HG03469 (cell line): ENCODE measurements around the gene ACSM3.
"Not testable (repeated sequence)": the region's sequence is repeated elsewhere in the genome, so short reads cannot be mapped to it uniquely, and the experiment has no call there.

Source experiments
- ATAC-seq: cut with Tn5 transposase; IDR thresholded peaks from one replicate; pipeline ENCODE4 v1.9.1; 2021; ENCODE audit warnings: mild to moderate bottlenecking, moderate library complexity, moderate number of reproducible peaks; ENCODE audit not compliant: unreplicated experiment

The ACSM3 gene, protein sequence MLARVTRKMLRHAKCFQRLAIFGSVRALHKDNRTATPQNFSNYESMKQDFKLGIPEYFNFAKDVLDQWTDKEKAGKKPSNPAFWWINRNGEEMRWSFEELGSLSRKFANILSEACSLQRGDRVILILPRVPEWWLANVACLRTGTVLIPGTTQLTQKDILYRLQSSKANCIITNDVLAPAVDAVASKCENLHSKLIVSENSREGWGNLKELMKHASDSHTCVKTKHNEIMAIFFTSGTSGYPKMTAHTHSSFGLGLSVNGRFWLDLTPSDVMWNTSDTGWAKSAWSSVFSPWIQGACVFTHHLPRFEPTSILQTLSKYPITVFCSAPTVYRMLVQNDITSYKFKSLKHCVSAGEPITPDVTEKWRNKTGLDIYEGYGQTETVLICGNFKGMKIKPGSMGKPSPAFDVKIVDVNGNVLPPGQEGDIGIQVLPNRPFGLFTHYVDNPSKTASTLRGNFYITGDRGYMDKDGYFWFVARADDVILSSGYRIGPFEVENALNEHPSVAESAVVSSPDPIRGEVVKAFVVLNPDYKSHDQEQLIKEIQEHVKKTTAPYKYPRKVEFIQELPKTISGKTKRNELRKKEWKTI

DNA sequence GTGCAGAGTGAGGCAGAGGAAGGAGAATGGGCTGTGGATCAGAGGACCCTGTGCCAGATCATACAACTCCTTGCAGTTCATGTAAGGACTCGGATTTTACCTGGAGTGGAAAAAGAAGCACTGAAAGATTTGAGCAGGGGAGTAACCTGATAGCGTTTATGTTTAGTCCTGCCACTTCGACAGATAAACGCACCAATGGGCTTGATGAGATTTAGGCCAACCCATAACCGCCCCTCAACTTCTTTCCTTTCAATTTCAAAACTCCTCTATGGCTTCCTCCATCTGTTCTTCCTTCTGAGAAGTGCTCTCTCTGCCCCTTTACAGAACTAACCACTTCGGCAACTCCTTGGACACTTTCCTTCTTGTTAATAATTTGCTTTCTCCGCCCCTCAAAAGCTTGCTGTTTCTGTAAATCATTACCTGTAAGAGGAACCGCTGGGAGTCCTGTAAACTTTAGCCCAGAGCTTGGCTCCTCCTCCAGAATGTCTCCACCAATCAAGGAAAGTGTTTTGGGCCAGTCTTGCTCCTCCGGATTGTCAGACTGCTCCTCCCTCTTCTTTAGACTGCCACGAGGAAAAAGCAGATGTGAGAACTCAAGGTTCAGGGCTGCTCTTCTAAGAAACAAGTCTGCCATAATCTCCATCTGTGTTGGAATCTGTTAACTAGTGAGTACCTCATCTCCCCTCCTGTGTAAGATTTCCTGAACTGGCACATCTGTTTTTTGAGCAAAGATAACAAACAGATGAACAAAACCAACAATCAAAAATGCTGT lies at the start of gene ACSM3:
Gene ACSM3, plus strand, starts transcription at position 554 of the 772 bp plus-strand sequence. CDS start 6,021 bp downstream, outside the sequence.
- peak; percentile 96 for ATAC-seq

DNA sequence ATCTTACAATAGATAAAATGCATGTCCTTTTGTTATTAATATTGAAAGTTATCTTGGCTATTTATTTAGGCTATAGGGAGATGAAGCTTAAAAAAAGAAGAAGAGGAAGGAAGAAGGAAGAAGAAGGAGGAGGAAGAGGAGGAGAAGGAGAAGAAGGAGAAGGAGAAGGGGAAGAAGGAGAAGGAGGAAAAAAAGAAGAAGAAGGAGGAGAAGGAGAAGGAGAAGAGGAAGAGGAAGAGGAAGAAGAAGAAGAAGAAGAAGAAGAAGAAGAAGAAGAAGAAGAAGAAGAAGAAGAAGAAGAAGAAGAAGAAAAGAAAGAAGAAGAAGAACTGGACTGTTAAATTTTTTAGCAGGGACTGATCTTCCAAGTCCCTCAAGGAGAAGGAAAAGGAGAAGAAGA lies 46.1 kb upstream of the ACSM3 start:
- not testable (repeated sequence) for ATAC-seq

- no peak for ATAC-seq
Observed at GRCh38 chr16:20720251-20720650, 43.6 kb upstream of the ACSM3 start.

- no peak for ATAC-seq
Observed at GRCh38 chr16:20726661-20727060, 37.2 kb upstream of the ACSM3 start.

DNA sequence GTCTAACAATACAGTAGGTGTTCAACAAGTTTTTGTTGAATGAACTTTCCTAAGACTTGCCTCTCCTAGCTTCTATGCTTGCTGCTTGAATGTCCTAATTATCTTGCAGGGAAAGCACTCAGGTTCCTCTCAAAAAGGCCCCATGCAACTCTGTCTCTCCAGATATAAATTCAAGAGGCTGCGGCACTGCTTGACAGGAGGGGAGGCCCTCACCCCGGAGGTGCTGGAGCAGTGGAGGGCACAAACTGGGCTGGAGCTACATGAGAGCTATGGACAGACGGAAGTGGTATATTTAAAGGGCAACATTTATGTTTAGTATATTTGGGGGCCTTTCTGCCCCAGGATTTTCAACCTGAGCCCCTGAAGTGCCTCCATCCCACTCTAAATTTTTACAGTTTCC lies 36.6 kb upstream of the ACSM3 start:
- ATAC-seq = no peak

- ATAC-seq = no peak
Observed at GRCh38 chr16:20729141-20729540, 34.7 kb upstream of the ACSM3 start.

GRCh38 chr16:20734056-20734455 lies 29.8 kb upstream of the ACSM3 start:
- ATAC-seq = no peak

DNA sequence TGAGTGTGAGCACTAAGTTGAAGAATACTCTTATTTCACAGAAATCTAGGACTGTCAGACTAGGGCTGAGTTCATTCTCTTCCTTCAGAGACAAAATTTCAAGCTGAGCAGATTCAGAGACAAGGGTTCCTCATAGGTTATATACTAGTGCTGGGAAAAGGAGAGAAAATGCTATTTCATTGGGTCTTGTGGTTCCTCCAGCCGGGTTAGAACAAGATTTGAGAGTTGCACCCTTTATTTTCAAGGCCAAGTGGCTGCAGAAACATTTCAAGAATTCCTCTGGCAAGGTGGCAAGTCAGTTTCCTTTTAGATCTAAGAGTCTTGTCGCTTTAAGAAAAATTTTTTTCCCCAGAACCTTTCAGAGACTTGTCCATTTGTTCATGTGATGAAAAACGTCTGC lies 29.0 kb upstream of the ACSM3 start:
- ATAC-seq = no peak

DNA sequence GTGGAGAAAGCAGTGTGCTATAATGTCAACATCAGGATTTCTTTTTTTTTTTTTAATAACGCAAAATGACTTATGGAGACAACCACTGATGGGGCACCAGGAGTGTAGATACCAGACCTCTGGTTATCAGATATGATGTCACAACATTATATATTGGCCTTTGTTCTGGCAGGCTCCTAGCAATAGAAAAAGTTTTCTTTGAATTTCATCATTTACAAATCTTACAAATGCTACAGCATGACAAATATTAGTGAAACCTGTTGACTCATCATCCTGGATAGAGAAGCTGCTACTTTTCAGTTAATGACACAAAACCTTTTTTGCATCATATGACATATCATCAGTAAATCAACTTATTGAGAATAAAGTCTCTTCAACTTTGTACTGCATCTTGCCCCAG lies 28.3 kb upstream of the ACSM3 start:
- ATAC-seq = no peak

- ATAC-seq = no peak
Observed at GRCh38 chr16:20740007-20740883, 23.6 kb upstream of the ACSM3 start.

DNA sequence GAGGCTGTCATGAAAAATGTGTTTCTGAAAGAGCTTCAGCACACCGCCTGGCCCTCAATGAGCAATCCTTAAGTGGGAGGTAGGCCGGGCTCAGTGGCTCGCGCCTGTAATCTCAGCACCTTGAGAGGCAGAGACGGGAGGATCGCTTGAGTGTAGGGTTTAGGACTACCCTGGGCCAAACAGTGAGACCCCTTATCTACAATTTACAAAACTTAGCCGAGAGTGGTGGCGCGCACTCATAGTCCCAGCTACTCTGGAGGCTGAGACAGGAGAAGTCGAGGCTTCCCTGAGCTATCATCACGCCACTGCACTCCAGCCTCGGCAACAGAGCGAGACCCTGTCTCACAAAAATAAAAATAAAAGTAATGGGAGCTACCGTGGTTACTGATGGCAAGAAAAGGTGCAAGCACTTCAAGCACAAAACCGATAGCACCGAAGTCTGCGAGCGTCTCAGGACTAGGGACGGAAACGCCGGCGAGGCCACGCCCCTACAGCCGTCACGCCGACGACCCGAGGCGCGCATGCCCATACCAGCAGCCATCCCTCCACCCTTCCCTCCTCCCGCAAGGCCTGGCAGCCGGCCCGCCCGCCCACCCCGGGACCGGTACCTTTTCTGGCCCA lies 22.8 kb upstream of the ACSM3 start:
- ATAC-seq = peak; percentile 39

GRCh38 chr16:20741554-20742285 lies 22.1 kb upstream of the ACSM3 start, which contains the start of gene THUMPD1:
THUMPD1 (minus strand) TSS chr16:20741818; CDS start chr16:20741739, 79 bp downstream.
- peak; percentile 58 for ATAC-seq

DNA sequence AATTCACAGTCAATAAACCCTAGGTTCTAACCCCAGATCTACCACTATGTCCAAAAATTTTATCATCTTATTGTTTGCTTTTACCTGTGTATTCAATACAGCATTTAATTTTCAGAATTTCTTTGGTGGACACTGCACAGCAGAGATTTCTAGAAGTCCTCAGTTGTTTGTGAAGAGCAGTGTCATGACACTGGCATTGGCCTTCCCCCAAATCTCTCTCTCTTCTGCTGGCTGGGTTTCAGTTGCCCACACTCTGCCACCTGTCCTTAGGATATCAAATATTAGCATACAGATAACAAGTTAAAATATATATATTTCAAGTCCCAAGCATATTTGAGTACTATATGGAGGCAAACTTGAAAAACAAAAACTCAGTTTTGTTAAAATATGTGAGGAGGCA lies 20.2 kb upstream of the ACSM3 start:
- no peak for ATAC-seq

DNA sequence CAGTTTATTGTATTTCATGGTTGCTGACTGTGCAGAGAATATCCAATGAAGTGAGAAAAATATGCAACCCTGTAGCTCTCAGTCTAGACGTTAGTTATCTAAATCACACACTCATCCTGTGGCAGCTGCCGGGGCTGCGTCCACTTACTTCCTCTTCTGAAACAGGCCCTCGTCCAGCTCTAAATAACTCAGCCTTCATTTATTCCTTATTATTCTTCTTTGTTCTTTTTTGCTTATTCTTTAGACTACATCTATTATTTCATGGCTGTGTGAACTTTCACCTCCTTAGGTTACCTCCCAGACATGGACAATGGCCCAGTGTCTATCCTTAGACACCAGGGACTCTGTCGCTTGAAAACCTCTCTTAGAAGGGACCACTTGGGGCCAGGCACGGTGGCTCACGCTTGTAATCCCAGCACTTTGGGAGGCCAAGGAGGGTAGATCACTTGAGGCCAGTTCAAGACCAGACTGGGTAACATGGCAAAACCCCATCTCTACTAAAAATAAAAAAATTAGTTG lies 18.8 kb upstream of the ACSM3 start:
- no peak for ATAC-seq

- no peak for ATAC-seq
Observed at GRCh38 chr16:20746461-20746860, 17.4 kb upstream of the ACSM3 start.

GRCh38 chr16:20747030-20747816 lies 16.6 kb upstream of the ACSM3 start:
- ATAC-seq = no peak

DNA sequence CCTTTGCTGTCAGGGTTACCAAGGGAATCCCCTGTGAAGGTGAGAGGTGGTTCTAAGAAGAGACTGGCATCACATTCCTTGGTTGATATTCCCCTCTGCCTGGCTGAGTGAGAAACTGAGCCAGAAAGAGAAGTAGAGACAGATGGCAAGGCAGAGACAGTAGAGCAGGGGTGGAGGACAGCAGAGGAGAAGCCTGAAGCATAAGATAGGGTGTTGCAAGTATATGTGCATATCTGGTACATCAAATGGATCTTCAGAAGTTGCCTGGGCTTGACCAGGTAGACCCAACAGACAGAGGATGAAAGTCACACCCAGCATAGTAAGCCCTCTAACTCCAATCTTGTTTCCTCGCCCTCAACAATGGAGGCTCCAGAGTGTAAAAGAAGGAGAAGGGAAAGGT lies 14.3 kb upstream of the ACSM3 start:
- no peak for ATAC-seq

- no peak for ATAC-seq
Observed at GRCh38 chr16:20750558-20750957, 13.3 kb upstream of the ACSM3 start.
